Measurements from ENCODE around the gene TANC1. TPM values are rescaled to one million over a fixed set of nuclear protein-coding genes. Genes with fewer than 3 reads are reported as not detected.
A peak's percentile ranks its signal among the peaks of the same experiment; 100 is the strongest.

Gene TANC1
- 17.0 and 20.0 TPM in 2 replicates for total RNA-seq (2014; rRNA removed; shearing (Covaris generic))
- 11.6 and 14.0 TPM in 2 replicates for polyA plus RNA-seq (2015; cell fraction: cytosol; rRNA removed)
- polyA plus RNA-seq (2015; cell fraction: nucleus; rRNA removed): 54.4 and 56.1 TPM in 2 replicates

DNA sequence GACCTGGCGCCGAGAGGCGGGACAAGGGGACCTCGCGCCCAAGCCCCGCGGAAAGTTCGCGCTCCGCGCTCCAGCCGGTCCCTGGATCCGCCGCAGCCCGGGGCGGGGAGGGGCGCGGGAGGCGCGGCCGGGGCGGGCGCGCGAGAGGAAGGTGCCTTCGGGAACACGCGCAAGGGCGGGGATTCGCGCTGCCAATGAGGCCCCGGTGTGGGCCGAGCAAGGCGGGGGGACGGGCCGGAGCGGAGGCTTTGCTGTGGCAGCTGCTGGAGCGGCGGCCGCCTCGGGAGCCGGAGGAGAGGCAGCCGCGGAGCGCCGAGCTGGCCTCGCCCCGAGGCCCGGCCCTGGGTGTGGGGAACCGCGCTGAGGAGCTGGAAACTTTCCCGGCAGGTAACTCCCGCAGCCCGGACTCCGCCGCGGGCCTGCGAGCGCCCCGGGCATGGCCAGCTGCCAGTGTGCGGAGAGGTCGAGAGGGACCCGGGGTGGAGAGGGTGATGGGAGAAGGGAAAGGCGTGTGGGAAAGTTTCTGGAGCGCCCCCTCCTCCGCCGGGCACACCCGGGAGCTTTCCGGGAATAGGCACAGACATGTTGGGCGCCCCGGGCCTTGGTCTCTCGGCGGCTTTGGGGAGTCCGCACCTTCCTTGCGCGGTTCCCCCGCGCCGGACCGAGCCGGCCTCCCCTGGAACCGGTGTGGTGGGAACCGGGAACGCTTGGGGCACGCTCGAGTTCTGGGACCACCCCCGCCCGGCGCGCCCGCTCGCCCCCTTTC lies at the start of gene TANC1:
Gene TANC1, plus strand, starts transcription at position 245 of the 766 bp plus-strand sequence. CDS start 97,271 bp downstream, outside the sequence.
- peak; percentile 85 for DNase-seq (ENCODE audit: low read depth)

DNA sequence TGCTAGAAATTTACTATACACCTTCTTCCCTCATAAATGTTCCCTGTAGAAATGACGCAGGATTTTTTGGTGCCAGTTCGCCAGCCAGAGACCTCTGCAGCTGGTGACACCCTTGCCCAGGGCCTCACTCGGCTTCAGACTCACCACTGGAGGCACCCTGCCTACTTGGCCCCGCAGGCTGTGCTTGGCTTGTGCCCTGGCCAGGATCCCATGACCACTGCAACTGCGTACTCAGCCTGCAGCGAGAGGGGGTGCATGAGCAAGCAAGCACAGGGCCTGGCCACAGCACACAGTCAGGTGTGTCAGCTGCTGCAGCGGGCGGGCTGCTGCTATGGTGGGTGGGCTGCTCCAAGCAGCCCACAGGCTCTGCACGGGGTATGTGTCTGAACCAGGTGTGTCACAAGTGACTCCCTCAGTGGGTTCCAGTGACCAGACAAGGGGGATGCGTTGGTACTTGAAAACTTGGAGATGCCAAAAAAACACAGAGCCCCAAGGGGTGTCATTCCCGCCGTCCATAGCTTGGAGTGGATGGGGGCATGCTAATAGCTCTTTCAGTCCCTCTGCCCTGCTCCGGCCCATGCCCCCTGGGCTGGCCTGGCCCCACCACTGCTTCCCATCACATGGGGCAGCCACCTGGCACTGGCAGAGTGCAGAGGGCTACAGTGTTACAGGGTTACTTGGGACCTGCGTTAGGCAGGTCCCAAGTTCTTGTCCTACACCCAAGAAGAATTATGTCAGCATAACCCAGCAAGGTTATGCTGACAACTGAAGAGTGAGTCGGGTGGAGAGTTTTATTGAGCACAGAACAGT lies 46.6 kb upstream of the TANC1 start:
- no peak for DNase-seq (ENCODE audit: low read depth)

DNA sequence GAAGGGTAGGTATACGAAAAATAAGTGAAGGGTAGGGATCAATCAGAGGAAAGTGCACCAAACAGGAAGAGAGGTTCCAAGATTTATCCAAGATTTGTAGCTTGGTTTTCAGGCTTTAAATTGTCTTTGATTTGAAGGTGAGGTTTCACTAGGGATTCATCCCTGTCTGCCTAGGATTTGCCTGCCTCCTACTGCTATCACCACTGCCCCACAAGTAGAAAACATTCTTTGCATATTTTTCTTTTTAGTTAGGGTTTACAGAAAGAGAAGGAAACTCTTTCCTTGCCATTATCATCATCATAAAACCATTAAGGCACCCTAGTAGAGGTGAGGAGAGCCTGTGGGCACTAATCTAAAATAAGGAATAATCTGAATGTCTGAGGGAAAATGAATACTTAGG lies 45.8 kb upstream of the TANC1 start:
- no peak for DNase-seq (ENCODE audit: low read depth)

DNA sequence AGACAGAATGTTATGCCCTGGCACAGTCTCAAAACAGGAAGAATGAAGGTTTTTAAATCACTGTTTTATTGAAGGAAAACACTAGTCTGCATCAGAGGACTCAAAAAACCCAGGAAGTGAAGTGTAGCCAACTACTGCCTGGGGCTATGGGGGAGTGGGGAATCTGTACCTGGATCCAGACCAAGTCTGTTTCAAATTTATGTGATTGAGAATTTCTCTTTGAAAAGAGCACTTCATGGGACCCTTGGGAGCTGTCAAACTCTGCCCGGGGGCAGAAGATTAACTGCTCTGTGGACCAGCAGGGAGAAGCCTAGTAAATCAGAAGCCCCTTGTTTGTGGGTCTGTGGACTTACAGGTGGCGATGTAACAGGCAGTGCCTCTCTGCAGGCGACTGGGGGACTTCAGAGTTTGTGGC lies 45.3 kb upstream of the TANC1 start:
- peak; percentile 6 for DNase-seq (ENCODE audit: low read depth)

DNA sequence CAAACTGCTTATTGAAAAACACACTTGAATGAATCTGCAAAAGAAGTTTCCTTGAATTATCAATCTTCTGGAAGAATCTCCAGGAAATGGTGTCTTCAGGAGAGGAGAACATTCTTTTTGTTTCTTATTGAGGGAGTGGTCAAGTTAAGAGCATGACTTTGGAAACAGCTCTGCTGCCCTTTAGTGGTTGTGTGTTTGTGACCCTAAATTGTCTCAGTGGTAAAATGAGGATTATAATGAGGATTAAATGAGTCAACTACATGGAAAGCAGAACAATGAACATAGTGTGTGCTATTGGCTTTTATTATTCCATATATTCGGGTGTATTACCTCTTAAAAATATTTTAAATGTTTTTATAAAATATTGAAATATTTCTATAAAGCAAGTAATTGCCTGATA lies 44.8 kb upstream of the TANC1 start:
- no peak for DNase-seq (ENCODE audit: low read depth)

DNA sequence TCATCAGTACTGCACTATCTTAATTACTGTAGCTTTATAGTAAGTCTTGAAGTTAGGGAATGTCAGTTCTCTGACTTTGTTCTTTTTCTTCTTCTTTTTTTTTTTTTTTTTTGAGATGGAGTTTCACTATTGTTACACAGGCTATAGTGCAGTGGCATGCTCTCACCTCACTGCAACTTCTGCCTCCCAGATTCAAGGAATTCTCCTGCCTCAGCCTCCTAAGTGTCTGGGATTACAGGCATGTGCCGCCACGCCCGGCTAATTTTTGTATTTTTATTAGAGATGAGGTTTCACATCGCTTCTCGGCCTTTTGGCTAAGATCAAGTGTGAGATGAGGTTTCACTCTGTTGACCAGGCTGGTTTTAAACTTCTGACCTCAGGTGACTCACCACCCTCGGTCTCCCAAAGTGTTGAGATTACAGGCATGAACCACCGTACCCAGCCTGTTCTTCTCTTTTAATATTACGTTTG lies 41.9 kb upstream of the TANC1 start:
- DNase-seq (ENCODE audit: low read depth): peak; percentile 87

DNA sequence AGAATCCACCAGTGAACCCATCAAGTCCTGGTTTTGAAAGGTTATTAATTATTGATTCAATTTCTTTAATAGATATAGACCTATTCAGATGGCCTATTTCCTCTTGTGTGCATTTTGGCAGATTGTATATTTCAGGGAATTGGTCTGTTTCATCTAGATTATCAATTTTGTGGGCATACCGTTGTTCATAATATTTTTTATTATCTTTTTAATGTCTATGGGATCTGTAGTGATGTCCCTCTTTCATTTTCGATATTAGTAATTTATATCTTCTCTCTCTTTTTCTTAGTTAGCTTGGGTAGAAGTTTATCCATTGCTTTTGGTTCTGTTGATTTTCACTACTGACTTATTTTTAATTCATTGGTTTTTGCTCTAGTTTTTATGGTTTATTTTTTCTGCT lies 39.9 kb upstream of the TANC1 start:
- no peak for DNase-seq (ENCODE audit: low read depth)

DNA sequence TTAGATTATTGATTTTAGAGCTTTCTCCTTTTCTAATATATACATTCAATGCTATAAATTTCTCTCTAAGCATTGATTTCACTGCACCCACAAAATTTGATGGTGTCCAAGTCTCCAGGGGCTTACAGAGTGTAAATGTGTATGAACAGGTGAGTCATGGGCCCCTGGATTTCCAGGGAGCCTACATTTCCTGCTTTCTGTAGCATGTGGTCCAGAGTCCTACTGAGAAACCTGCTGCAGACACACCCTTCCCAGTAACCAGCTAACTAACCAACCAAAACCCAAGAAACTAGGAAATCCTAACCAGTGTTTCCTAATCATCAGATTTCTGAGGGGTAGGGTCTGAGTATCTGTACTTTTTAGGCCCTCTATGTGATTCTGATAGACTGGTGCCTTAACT lies 39.5 kb upstream of the TANC1 start:
- peak; percentile 64 for DNase-seq (ENCODE audit: low read depth)

GRCh38 chr2:158931572-158931971 lies 36.9 kb upstream of the TANC1 start:
- peak; percentile 84 for DNase-seq (ENCODE audit: low read depth)

- DNase-seq (ENCODE audit: low read depth): peak; percentile 8
These were observed 36.3 kb upstream of the TANC1 start for GRCh38 chr2:158932131-158932645.

DNA sequence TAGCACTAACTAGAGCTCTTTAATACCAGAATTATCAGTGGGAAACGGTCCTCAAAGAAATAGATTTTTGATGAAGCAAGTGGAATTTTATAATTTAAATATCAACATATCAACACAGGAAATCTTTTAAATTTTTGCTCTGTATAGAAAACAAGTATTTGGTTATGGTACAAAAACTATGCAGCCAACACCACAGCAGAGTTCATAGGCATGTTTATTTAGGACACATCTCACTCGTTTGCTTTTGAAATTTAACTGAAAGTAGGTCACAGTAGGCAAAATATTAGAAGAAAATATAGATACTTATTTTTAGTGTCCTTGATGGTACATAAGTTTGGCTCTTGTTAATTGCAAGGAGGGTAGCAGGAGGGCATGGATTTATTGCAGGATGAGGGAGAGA lies 34.3 kb upstream of the TANC1 start:
- no peak for DNase-seq (ENCODE audit: low read depth)

DNA sequence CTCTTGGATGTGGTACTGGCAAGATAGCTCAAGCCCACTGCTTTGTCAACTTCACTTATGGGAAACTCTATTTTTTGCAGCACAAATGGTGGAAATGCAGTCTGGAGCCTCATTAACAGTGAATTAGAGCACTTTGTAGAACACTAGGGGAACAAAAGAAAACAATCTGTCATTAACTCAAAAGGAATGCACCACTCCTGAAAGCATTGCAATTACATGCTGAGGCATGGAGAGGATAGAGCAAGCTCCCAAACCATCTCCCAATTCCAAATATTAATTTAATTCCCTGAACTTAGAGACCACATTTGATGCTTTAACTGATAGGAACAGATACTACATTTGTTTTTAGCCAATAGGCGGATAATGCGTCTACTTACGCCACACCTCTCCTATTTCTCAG lies 32.8 kb upstream of the TANC1 start:
- no peak for DNase-seq (ENCODE audit: low read depth)

- peak; percentile 94 for DNase-seq (ENCODE audit: low read depth)
These were observed 31.5 kb upstream of the TANC1 start for GRCh38 chr2:158936978-158937377.

GRCh38 chr2:158940356-158940755 lies 28.1 kb upstream of the TANC1 start:
- no peak for DNase-seq (ENCODE audit: low read depth)

DNA sequence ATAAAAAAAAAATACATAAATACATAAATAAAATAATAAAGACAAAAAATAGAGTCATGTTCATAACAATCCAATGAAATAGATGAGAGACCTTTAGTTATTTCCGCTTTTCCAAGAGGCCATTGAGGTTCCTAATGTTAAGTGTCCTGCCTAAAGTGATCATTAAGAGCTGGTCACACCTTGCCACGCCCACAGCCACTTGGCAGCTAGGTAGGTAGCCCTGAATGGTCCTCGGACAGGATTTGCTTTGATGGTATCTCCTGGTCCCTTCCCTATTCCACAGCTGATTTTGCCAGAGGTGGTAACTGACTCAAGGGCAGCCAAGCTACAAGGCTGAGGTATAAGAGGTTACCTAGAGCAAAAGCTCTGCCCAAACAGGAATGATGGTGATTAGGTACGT lies 24.5 kb upstream of the TANC1 start:
- no peak for DNase-seq (ENCODE audit: low read depth)

GRCh38 chr2:158948964-158949699 lies 19.3 kb upstream of the TANC1 start:
- no peak for DNase-seq (ENCODE audit: low read depth)

- peak; percentile 6 for DNase-seq (ENCODE audit: low read depth)
These were observed 15.0 kb upstream of the TANC1 start for GRCh38 chr2:158953454-158953853.

DNA sequence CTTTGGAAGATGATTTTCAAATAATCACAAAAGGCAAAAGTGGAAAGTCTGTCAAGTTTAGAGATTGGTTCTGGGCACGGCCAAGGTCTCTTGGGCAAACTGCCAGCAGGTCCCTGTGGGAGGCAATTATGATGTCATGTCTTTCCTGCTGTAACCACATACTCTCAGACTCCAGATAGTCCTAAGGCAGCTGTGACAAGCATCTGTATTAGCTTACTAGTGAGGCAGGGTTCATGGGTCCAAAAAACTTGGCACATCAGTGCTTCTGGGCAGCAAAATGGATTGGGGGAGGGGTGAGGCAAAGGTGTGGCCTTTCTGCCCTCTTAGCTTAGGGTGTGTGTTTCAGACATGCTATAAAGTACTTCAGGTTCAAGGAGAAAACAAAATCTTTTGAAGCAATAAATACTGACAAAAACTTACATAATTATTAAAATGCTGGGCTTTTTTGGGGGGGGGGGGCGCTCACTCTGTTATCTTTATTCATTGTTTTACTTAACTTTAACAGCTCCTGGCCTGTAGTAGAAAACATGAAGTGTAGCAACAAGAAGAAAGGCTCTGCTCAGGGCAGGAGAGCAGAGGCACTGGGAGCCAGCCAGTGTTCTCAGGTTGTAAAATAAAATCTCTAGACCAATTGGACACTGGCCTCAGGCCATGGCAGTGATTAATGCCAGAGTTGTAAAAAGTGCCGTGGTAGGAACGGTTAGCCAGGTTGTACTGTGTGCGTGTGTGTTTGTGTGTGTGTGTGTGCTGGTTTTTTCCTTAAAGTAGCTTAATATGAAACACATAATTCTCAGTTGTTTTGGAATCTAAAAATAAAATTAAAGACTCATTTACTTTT lies 14.3 kb upstream of the TANC1 start:
- peak; percentile 86 for DNase-seq (ENCODE audit: low read depth)

- DNase-seq (ENCODE audit: low read depth): no peak
These were observed 12.5 kb upstream of the TANC1 start for GRCh38 chr2:158955842-158956365.

- no peak for DNase-seq (ENCODE audit: low read depth)
These were observed 10.1 kb upstream of the TANC1 start for GRCh38 chr2:158958365-158958764.
